Astrocyte of the spinal cord (primary cell): ENCODE results near the gene MYH3.

Experiments used
- DNase-seq: peaks from one replicate; pipeline ENCODE4 v3.0.0; 2011; ENCODE audit warnings: low read depth, low spot score
- H3K4me3 ChIP-seq: 2 replicates; pipeline ENCODE4 v1.5.1; 2011; ENCODE audit warnings: low read depth, mild to moderate bottlenecking, low read length, moderate library complexity
- in situ Hi-C: cut with HindIII; loops from 2 replicates; pipeline ENCODE4 v1.10.0; 2017; ENCODE audit warnings: low sequenced_read_pairs
- TF ChIP-seq, protein P1 (sequence below): IDR thresholded peaks from 2 replicates; pipeline ENCODE4 v1.5.1; 2012; ENCODE audit warnings: low read depth, mild to moderate bottlenecking, low read length, inconsistent platforms

The MYH3 gene

DNA sequence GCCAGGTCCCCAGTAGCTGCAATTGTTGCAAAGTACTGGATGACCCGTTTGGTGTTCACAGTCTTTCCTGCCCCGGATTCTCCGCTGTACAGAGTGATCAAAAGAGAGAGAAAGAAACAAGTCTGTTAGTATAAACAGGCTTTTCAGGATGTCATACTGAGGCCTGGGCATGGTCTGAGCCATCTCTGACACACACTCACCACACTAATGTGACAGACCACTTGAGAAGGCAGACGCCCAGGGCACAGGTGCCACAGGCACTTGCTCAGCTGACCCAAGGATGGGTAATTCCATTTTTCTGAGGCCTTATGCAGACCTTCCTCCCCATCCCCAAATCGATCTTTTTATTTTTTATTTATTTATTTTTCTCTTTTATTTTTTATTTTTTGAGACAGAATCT, 7.5 kb downstream of the MYH3 start:
- TF ChIP-seq, protein P1, sequence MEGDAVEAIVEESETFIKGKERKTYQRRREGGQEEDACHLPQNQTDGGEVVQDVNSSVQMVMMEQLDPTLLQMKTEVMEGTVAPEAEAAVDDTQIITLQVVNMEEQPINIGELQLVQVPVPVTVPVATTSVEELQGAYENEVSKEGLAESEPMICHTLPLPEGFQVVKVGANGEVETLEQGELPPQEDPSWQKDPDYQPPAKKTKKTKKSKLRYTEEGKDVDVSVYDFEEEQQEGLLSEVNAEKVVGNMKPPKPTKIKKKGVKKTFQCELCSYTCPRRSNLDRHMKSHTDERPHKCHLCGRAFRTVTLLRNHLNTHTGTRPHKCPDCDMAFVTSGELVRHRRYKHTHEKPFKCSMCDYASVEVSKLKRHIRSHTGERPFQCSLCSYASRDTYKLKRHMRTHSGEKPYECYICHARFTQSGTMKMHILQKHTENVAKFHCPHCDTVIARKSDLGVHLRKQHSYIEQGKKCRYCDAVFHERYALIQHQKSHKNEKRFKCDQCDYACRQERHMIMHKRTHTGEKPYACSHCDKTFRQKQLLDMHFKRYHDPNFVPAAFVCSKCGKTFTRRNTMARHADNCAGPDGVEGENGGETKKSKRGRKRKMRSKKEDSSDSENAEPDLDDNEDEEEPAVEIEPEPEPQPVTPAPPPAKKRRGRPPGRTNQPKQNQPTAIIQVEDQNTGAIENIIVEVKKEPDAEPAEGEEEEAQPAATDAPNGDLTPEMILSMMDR = no peak
- no peak for DNase-seq
- no peak overlapping the region for H3K4me3 ChIP-seq
- in situ Hi-C loops = no loop called here

GRCh38 chr17:10648956-10649355, 8.2 kb downstream of the MYH3 start:
- TF ChIP-seq, protein P1 = no peak
- in situ Hi-C loops = no loop called here
- peak; percentile 4 for DNase-seq
- no peak overlapping the region for H3K4me3 ChIP-seq

DNA sequence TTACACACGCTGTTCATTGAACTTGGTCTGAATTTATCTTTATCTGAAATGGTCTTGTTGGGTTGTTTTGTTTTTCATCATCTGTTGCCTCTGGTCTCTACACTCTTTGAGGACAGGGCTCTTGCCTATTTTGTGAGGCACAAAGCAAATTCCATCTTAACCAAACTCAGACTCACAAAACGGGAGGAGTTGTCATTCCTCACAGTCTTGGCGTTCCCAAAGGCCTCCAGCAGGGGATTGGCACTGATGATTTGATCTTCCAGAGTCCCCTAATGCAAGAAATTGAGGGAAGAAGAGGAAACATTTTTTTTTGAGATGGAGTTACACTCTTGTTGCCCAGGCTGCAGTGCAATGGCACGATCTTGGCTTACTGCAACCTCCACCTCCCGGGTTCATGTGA, 8.7 kb downstream of the MYH3 start:
- in situ Hi-C loops = no loop called here
- no peak overlapping the region for H3K4me3 ChIP-seq
- no peak for DNase-seq
- TF ChIP-seq, protein P1 = no peak

- TF ChIP-seq, protein P1 = peak; percentile 90
- peak; percentile 67 for DNase-seq
- in situ Hi-C loops = no loop called here
- H3K4me3 ChIP-seq = no peak overlapping the region
Observed at GRCh38 chr17:10646392-10646990, 10.6 kb downstream of the MYH3 start.

DNA sequence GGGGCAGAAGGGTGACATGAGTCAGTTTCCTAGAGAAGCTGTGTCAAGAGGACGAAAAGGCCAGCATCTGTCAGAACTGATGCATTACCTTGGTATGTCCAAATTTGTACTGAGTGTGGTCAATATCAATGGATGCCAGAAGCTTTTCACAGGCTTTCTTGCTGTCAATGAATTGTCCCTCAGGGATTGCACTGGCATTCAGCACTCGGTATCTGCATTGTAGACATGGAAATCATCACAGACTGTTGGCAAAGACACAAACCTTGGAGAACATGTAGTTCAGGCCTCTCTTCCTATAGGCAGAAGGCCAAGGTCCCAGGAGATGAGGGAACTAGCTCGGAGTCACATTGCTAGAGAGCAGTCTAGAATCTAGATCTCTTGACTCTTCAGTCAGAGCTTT, 16.6 kb downstream of the MYH3 start:
- no peak for DNase-seq
- in situ Hi-C loops = no loop called here
- no peak overlapping the region for H3K4me3 ChIP-seq
- TF ChIP-seq, protein P1 = no peak

DNA sequence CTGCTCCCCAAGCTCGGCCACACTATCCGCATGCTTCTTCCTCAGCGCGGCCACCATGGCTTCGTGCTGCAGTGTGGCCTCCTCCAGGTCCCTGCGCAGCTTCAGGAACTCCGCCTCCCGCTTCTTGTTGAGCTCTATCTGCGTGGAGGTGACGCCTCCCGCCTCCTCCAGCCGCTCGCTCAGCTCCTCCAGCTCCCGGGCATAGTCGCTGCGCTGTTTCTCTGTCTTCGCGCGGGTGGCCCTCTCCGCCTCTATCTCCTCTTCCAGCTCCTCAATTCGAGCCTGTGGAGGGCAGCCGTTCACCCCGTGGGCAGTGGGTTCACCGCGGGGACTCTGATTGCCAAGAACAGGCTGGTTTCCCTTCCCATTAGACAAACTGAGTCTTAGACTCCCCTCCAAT, 19.0 kb downstream of the MYH3 start:
- TF ChIP-seq, protein P1 = no peak
- in situ Hi-C loops = no loop called here
- no peak for DNase-seq
- no peak overlapping the region for H3K4me3 ChIP-seq

- TF ChIP-seq, protein P1 = no peak
Observed at GRCh38 chr17:10635290-10635689, 21.8 kb downstream of the MYH3 start.

More at GRCh38 chr17:10635290-10635689, 21.8 kb downstream of the MYH3 start:
- no peak for DNase-seq
- in situ Hi-C loops = no loop called here
- no peak overlapping the region for H3K4me3 ChIP-seq
